HG03064 (cell line): Measurements from ENCODE around the gene CPSF4L.

ENCODE experiments used
- ATAC-seq: cut with Tn5 transposase; IDR thresholded peaks from one replicate; pipeline ENCODE4 v1.9.1; 2021; ENCODE audit warnings: low read depth; ENCODE audit not compliant: unreplicated experiment

The CPSF4L gene

GRCh38 chr17:73237714-73238113 lies 24.0 kb downstream of the CPSF4L start:
- no peak for ATAC-seq

GRCh38 chr17:73234736-73235135 lies 26.9 kb downstream of the CPSF4L start:
- ATAC-seq: no peak

DNA sequence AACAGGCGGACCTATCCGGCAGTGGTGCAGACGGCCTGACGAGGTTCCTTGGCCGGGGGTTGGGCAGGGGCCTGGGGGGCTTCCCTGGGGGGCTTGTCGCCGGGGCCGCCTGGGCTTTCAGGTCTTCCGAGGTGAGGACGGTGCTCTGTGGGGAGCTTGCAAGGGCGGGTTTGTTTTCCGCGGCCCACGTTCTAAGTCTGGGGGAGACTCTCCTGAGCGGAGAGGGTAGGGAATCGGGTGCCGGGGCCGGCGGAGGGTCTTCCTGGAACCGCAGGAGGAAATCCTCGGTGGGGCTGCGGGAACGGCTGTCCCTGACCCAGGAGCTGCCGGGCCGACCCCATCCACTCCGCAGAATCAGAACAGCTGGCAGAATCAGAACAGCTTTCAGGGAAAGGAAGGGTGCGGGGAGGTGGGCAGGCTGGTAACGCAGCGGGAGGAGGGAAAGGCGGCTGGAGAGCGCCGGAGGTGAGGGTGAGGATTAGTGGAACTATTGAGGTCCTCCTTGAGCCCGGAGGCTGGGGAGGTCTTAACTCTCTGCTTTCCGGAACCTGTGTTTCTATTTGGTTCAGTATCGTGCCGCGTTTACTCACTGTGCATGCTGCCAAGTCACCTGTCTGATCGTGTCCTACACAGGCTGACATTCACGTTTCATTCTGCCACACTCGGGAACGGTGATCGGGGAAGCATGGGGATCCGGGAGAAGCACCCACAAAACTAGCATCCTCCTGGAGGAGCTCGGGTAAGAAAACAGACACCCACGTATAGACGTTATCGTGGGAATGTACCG lies 28.9 kb downstream of the CPSF4L start:
- peak; percentile 10 for ATAC-seq

- peak; percentile 69 for ATAC-seq
Measured at GRCh38 chr17:73231841-73232586, 29.7 kb downstream of the CPSF4L start.

DNA sequence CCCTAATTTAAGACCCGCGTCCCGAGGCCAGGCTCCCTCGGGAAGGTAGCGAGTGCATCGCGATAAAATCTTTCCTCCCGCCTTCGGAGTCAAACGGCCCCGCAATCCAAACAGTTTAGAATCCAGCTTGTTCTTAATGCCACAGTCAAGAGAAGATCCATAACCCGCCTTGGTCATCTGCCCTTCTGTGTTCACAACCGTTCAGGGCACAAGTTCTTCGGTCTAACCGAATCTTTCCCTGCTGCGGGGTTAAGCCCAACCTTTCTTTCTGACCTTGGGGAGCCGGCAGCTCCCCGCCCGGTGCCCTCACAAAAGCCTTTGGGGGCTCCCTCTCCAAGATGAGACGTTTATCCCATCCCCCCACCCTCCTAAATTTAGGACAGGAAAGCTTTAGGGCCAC lies 30.3 kb downstream of the CPSF4L start:
- ATAC-seq: no peak

- ATAC-seq: no peak
Measured at GRCh38 chr17:73230088-73230487, 31.6 kb downstream of the CPSF4L start.

DNA sequence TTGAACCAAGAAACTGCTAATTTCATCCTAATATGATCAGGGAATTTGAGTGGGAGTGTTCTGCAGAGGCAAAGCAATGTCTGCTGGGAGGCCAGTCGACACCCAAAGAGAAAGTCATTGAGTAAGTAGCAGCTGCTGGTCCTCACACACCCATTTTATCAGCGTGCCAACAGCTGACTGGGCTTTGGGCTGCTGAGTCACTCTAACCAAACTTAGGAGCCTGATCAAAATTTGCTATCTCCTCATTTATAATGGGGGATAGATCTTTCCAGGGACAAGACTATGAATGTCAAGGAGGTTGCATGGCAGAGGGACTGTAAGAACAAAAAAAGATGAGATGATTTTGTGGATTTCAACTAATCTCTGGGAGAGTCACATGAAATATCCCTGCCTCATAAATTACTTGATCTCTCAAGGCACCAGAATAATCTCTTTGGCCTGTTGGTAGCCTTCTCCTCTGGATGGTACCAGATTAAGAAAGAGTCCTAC lies 32.9 kb downstream of the CPSF4L start:
- no peak for ATAC-seq

DNA sequence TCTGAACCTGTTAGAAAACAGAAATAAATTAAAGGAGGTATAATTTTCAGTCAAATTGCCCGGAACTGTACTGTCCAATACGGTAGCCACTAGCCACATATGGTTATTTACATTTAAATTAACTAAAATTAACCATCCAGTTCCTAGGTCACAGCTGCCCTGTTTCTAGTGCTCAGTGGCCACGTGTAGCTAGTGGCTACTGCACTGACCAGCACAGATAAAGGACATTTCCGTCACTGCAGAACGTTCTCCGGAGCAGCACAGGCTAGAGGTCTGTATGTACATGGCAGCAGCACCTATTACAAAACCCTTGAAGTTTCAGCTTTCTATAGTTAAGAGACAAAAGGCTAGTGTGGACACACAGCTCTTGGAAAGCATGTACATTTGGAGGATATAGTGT lies 33.7 kb downstream of the CPSF4L start:
- no peak for ATAC-seq

DNA sequence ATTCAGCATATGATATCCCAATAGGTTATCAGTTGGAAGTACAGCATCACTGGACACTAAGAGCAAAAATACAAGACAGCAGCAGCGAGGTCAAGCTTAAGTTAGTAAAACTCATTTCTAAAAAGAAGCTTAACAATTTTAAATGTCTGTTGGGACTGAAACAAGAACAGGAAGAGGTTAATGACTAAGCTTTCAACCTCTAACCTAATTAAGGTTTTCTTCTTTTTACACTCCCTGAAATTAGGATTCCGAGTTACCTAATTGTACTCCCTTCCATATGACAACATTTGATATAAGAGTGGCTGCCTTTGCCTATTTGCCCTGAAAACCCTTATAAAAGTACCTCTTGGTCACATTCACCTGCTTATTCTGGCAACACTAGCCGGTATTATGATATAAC lies 34.3 kb downstream of the CPSF4L start:
- no peak for ATAC-seq

DNA sequence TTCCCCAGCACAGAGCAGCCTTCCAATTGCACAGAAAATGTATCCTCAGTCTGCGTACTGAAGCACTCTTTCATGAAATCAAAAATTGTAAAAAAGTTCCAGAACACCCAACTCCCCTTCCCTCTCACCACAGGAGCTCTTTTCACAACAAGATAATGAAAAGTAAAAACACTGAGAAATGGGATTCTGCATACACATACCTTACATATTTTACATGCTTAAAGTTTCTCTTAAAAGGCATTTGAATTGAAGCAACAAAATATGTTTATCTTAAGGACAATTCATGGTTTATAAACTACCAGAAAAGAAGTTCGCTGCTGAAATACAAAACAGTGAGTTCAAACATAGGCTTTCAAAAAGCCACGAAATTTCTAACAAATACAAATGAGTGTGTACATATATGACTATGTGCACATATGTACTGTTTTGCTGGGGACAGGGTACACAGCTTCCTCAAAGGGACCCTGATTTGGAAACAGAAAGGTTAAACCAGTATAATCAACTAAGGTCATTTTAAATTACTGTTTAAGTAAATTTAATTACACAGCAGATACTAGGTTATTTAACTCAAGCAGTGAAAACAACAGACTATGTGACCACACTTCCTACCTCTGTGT lies 35.0 kb downstream of the CPSF4L start:
- no peak for ATAC-seq

DNA sequence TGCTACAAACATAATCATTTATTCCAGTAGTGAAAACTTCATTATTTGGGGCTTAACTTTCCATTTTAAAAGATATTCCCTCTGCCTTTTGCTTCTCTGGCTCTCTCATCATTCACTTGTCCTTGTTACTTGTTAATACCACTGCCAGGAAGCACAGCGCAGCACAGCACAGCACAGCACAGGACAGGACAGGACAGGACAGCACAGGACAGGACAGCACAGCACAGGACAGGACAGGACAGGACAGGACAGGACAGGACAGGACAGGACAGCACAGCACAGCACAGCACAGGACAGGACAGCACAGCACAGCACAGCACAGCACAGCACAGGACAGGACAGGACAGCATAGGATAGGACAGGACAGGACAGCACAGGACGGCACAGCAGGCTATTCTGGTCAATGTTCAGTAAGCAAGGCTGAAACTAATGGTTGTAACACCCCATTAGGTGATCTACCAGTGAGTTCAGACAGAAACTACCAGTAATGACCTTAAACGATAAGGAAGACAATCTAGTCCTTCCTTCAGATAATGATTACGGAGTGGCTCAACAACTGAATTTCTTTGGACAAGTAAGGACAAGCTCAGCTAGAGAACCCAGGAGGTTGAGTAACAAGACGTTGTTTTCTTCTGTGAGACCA lies 36.9 kb downstream of the CPSF4L start:
- ATAC-seq: no peak

DNA sequence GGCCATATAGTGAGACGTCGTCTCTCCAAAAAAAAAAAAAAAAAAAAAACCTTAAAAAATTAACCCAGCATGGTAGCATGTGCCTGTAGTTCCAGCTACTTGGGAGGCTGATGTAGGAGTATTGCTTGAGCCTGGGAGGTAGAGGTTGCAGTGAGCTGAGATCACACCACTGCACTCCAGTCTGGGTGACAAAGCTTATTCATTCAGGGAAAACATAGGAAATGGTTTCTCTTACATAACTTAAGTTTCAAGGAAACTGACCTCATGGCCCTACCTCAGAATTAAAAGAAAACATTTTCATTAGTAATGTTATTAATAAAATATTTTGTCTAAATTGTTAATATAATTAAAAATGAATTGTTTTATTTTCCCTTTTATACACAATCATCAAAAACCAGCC lies 37.4 kb downstream of the CPSF4L start:
- ATAC-seq: no peak

DNA sequence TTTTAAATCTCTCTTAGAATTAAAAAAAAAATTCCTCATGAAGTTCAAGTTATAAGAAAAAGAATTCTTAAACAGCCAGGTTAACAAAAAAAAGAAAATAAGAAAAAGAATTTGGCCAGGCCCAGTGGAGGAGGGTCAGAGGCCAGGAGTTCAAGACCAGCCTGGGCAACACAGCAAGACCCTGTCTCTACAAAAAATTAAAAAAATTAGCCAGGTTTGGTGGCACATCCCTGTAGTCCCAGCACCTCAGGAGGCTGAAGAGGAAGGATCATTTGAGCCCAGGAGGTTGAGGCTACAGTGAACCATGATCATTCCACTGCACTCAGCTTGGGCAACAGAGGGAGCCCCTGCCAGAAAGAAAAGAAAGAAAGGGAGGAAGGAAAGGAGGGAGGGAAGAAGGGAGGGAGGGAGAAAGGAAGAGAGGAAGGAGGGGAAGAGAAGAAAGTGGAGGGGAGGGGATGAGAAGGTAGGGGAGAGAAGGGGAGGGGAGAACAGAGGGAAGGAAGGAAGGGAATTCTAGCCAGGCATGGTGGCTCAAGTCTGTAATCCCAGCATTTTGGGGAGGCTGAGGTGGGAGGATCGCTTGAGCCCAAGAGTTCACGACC lies 38.0 kb downstream of the CPSF4L start:
- no peak for ATAC-seq

DNA sequence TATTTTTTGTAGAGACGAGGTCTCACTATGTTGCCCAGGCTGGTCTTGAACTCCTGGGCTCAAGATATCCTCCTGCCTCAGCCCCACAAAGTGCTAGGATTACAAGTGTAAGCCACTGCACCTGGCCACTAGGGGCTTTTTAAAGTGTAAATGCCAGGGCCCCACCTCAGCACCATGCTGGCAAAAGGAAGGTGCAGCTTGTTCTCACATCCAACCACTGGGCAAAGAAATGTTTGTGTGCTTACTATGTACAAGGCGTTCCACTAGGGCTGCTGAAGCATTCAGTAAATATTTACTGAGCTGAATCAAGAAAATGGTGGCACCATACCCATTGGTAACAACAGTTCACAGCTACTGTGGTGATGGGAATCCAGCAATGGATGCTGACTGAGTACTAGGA lies 46.2 kb downstream of the CPSF4L start:
- no peak for ATAC-seq

DNA sequence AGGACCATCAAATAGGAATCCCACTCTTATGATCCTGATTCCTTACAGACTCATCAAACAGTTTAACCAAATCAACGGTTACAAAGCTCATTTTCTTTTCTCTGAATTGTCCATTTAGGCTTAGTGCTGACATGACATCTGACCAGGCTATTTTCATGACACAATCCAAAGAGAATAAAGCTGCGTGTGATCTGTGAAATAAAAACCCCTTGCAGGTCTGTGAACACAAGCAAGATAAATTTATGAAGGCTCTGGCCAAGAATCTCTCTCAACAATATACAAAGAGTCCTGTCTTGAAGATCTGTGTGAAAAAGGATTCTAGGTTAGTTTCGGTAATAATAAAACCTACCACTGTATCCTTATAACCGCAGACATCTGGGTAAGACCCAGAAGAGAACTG lies 46.8 kb downstream of the CPSF4L start:
- ATAC-seq: no peak

DNA sequence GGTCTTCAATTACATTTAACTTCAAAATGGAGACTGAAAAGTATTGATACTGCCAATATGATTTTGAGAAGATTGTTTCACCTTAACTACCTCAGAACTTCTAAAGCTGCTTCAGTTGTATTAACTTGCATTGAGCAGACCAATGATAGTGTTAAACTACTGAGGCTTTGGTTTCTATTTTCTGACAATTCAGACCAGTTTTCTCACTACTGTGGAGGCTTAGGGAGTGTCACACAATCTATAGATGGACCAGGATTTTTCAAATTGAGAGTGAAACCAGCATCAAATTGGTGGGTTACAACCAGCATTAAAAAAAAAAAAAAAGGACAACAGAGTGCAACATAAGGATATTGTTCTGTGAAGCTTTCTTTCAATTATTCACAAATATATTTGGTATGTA lies 47.7 kb downstream of the CPSF4L start:
- ATAC-seq: no peak

- no peak for ATAC-seq
Measured at GRCh38 chr17:73211745-73212144, 49.9 kb downstream of the CPSF4L start.

GRCh38 chr17:73210002-73210678 lies 51.5 kb downstream of the CPSF4L start:
- ATAC-seq: no peak

GRCh38 chr17:73209436-73209835 lies 52.2 kb downstream of the CPSF4L start:
- ATAC-seq: no peak
